IMR-90 (cell line): ENCODE measurements around the gene PIPOX. TPM values are rescaled to one million over a fixed set of nuclear protein-coding genes. Genes with fewer than 3 reads are reported as not detected.

Source experiments
- ATAC-seq: fragments of 200-7000 bp; cut with Tn5 transposase; 2 replicates; pipeline ENCODE4 v1.9.1; 2020; ENCODE audit warnings: low read depth, mild to moderate bottlenecking, moderate library complexity
- BruUV-seq: library from RNA; stranded (reverse); fragments of 400-500 nt; replicated peaks from 2 replicates; lab custom pipeline; 2021; lab: Mats Ljungman, UMichigan
- CTCF ChIA-PET: fragments of 300-600 bp; formaldehyde crosslinking; extraction: SDS; loops from one replicate; lab custom pipeline; 2021; ENCODE audit warnings: antibody characterized with exemption; lab: Yijun Ruan, JAX
- POLR2A ChIA-PET: fragments of 300-600 bp; sonication (Branson Sonifier 250); formaldehyde crosslinking; loops from one replicate; lab custom pipeline; 2022; ENCODE audit warnings: antibody characterized with exemption; ENCODE audit not compliant: unreplicated experiment; lab: Charles Lee
- DNase-seq: peaks from one replicate; pipeline ENCODE4 v3.0.0; 2013
- H2AFZ ChIP-seq: replicated peaks from 2 replicates; pipeline ENCODE3; 2013; ENCODE audit warnings: low read length, mild to moderate bottlenecking; ENCODE audit not compliant: poor library complexity
- H2AK5ac ChIP-seq: 2 replicates; pipeline ENCODE4 v1.6.1; 2013; ENCODE audit warnings: low read depth, low read length, inconsistent platforms
- H2AK9ac ChIP-seq: replicated peaks from 2 replicates; pipeline ENCODE3; 2013; ENCODE audit warnings: mild to moderate bottlenecking, low read depth, low read length, moderate library complexity; ENCODE audit not compliant: poor library complexity
- H2BK120ac ChIP-seq: 2 replicates; pipeline ENCODE4 v1.6.1; 2013; ENCODE audit warnings: low read depth, low read length, inconsistent platforms
- H2BK15ac ChIP-seq: 3 replicates; pipeline ENCODE4 v1.6.1; 2013; ENCODE audit warnings: low read depth, low read length, inconsistent platforms
- H2BK20ac ChIP-seq: 2 replicates; pipeline ENCODE4 v1.6.1; 2013; ENCODE audit warnings: low read depth, mild to moderate bottlenecking, inconsistent platforms, low read length, moderate library complexity
- H2BK5ac ChIP-seq: 2 replicates; pipeline ENCODE4 v1.6.1; 2013; ENCODE audit warnings: mild to moderate bottlenecking, low read depth, low read length, inconsistent platforms; ENCODE audit not compliant: poor library complexity, severe bottlenecking
- H3K14ac ChIP-seq: replicated peaks from 2 replicates; pipeline ENCODE4 v1.6.1; 2013; ENCODE audit warnings: low read depth, low read length, inconsistent platforms
- H3K18ac ChIP-seq: 2 replicates; pipeline ENCODE4 v1.6.1; 2013; ENCODE audit warnings: low read depth, low read length, control low read depth
- H3K23ac ChIP-seq: 2 replicates; pipeline ENCODE4 v1.6.1; 2013; ENCODE audit warnings: low read depth, low read length, inconsistent platforms
- H3K27ac ChIP-seq: 2 replicates; pipeline ENCODE4 v1.5.1; 2013; ENCODE audit warnings: mild to moderate bottlenecking, control low read depth, low read length; ENCODE audit not compliant: insufficient read depth
- H3K27me3 ChIP-seq: 2 replicates; pipeline ENCODE4 v1.6.1; 2013; ENCODE audit warnings: low read length; ENCODE audit not compliant: control insufficient read depth, insufficient read depth
- H3K36me3 ChIP-seq: 2 replicates; pipeline ENCODE4 v1.6.1; 2013; ENCODE audit warnings: low read length, mixed read lengths; ENCODE audit not compliant: control insufficient read depth, insufficient read depth
- H3K4ac ChIP-seq: 2 replicates; pipeline ENCODE4 v1.6.1; 2013; ENCODE audit warnings: low read depth, low read length, inconsistent platforms
- H3K4me1 ChIP-seq: 2 replicates; pipeline ENCODE4 v1.6.1; 2013; ENCODE audit warnings: low read length, mixed read lengths; ENCODE audit not compliant: control insufficient read depth, insufficient read depth
- H3K4me2 ChIP-seq: 2 replicates; pipeline ENCODE4 v1.6.1; 2013; ENCODE audit warnings: low read depth, mild to moderate bottlenecking, control low read depth, low read length, moderate library complexity
- H3K4me3 ChIP-seq: 2 replicates; pipeline ENCODE4 v1.5.1; 2013; ENCODE audit warnings: low read depth, mild to moderate bottlenecking, control low read depth, low read length, moderate library complexity; ENCODE audit not compliant: insufficient read depth
- H3K56ac ChIP-seq: 2 replicates; pipeline ENCODE4 v1.6.1; 2013; ENCODE audit warnings: low read length, inconsistent platforms; ENCODE audit not compliant: insufficient read depth; ENCODE audit errors: extremely low read depth
- H3K79me1 ChIP-seq, 2 experiments: 2 replicates each; pipeline ENCODE4 v1.6.1; 2013; ENCODE audit warnings: low read length in 2 of 2, inconsistent platforms in 1 of 2, low read depth in 1 of 2
- H3K9ac ChIP-seq: 2 replicates; pipeline ENCODE4 v1.6.1; 2013; ENCODE audit warnings: low read depth, low read length, control low read depth
- H3K9me1 ChIP-seq: 2 replicates; pipeline ENCODE4 v1.6.1; 2013; ENCODE audit warnings: low read length, inconsistent platforms; ENCODE audit not compliant: insufficient read depth
- H3K9me3 ChIP-seq: 2 replicates; pipeline ENCODE4 v1.6.1; 2013; ENCODE audit warnings: low read length; ENCODE audit not compliant: control insufficient read depth, insufficient read depth
- H4K20me1 ChIP-seq: 2 replicates; pipeline ENCODE4 v1.6.1; 2013; ENCODE audit warnings: low read length, inconsistent platforms; ENCODE audit not compliant: insufficient read depth
- H4K5ac ChIP-seq: 2 replicates; pipeline ENCODE4 v1.6.1; 2013; ENCODE audit warnings: mild to moderate bottlenecking, low read depth, low read length, control low read depth
- H4K8ac ChIP-seq, 2 experiments: 2 replicates each; pipeline ENCODE4 v1.6.1; 2013; ENCODE audit warnings: low read depth in 2 of 2, low read length in 2 of 2, control low read depth in 1 of 2, inconsistent platforms in 1 of 2
- H4K91ac ChIP-seq: 2 replicates; pipeline ENCODE4 v1.6.1; 2013; ENCODE audit warnings: low read depth, low read length, inconsistent platforms; ENCODE audit not compliant: insufficient read depth
- BHLHE40 ChIP-seq: fragments of 150-350 bp; IDR thresholded peaks from 2 replicates; pipeline ENCODE4 v1.6.1; 2016; ENCODE audit warnings: mild to moderate bottlenecking, low read depth, low read length
- CEBPB ChIP-seq: IDR thresholded peaks from 2 replicates; pipeline ENCODE4 v1.6.1; 2012; ENCODE audit warnings: low read depth, low read length, improper control_type of control experiment
- CHD1 ChIP-seq: IDR thresholded peaks from 2 replicates; pipeline ENCODE4 v1.6.1; 2012; ENCODE audit warnings: low read depth, low read length, improper control_type of control experiment
- FOS ChIP-seq: fragments of 150-350 bp; IDR thresholded peaks from 2 replicates; pipeline ENCODE4 v1.6.1; 2016; ENCODE audit warnings: low read depth, low read length
- MAFK ChIP-seq: IDR thresholded peaks from 2 replicates; pipeline ENCODE4 v1.6.1; 2012; ENCODE audit warnings: low read depth, low read length, improper control_type of control experiment
- NFE2L2 ChIP-seq: fragments of 150-350 bp; IDR thresholded peaks from 2 replicates; pipeline ENCODE4 v1.6.1; 2016; ENCODE audit warnings: low read depth, mild to moderate bottlenecking, low read length
- POLR2A ChIP-seq: IDR thresholded peaks from 2 replicates; pipeline ENCODE4 v1.6.1; 2012; ENCODE audit warnings: mild to moderate bottlenecking, low read depth, low read length
- RAD21 ChIP-seq: IDR thresholded peaks from 2 replicates; pipeline ENCODE4 v1.6.1; 2012; ENCODE audit warnings: low read length, improper control_type of control experiment
- RCOR1 ChIP-seq: IDR thresholded peaks from 2 replicates; pipeline ENCODE4 v1.6.1; 2012; ENCODE audit warnings: mild to moderate bottlenecking, low read length, improper control_type of control experiment; ENCODE audit not compliant: insufficient replicate concordance
- RFX5 ChIP-seq: IDR thresholded peaks from 2 replicates; pipeline ENCODE4 v1.8.0; 2012; ENCODE audit warnings: low read depth, mild to moderate bottlenecking, low read length, moderate library complexity
- SMC3 ChIP-seq: fragments of 150-350 bp; IDR thresholded peaks from 2 replicates; pipeline ENCODE4 v1.6.1; 2016; ENCODE audit warnings: low read depth, mild to moderate bottlenecking, antibody characterized with exemption, low read length, moderate library complexity
- WGBS, 2 experiments: methylation state at CpG; one replicate each; pipeline versions ENCODE4 v1.1.5 to v1.1.7; 2013; ENCODE audit warnings: missing lambda C conversion rate in 2 of 2; ENCODE audit not compliant: insufficient read length in 1 of 2; ENCODE audit errors: extremely low coverage in 2 of 2; 5-methylcytosine and 5-hydroxymethylcytosine counted together
- dilution Hi-C: fragments of 300-500 bp; cut with HindIII; formaldehyde crosslinking; loops from one replicate; pipeline ENCODE4 v1.14.3; 2018; ENCODE audit warnings: low sequenced_read_pairs; ENCODE audit not compliant: unreplicated experiment
- in situ Hi-C: fragments of 300-500 bp; cut with MboI; formaldehyde crosslinking; loops from 3 replicates; pipeline ENCODE4 v1.14.3; 2019; ENCODE audit warnings: low sequenced_read_pairs, inconsistent platforms, mixed read lengths
- intact Hi-C: fragments of 100-400 bp; cut with micrococcal nuclease; formaldehyde crosslinking; loops from 2 replicates; pipeline ENCODE4 v1.10.0; 2022
- polyA plus RNA-seq, 3 experiments: library from polyadenylated mRNA; depleted of rRNA; stranded (reverse); fragments of >200 nt; gene quantifications; 2 replicates each; pipeline ENCODE4 v1.2.3, GENCODE V29; 2012; ENCODE audit warnings: low replicate concordance in 1 of 3
- total RNA-seq: library from RNA; depleted of rRNA; stranded (reverse); fragments of >200 nt; gene quantifications from 2 replicates; pipeline ENCODE4 v1.2.3, GENCODE V29; 2012
- TF ChIP-seq, protein P1 (sequence below): conservative IDR thresholded peaks from 2 replicates; pipeline ENCODE4 v1.5.1; 2012; ENCODE audit warnings: mild to moderate bottlenecking, low read depth, low read length, improper control_type of control experiment

The PIPOX gene
- total and polyA plus RNA-seq, 2 of the 4 experiments (the other 2 are of a cell fraction): 0.43 to 1.3 TPM

DNA sequence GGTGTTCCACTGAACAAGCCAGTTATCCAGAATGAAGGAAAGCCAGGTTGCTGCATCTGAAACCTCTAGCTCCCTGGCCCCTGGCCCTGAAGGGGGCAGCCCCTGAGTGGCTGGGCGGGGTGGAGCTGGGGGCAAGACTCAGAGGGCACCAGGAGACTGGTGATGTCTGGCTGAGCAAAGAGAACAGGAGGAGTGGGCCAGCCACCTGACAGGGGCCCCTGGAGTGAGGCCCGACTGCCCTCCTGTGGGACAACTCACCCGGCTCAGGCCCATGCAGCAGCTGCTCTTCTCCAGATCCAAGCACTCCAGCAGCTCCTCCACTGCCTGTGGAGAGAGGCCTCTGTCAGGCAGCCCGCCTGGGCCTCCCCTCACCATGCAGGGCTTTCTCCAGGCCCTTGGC, 60.4 kb downstream of the PIPOX start:
- H3K4me1 ChIP-seq: peaks cover 4% of the 10 kb centered on the region
- H3K27ac ChIP-seq: no peak overlapping the region
- in situ Hi-C loops (loop anchor here (10.0 kb wide), 2 partner anchors 59 to 369 kb away; partner anchors contain the start of gene PIPOX), intact Hi-C loops (no loop called here), dilution Hi-C loops (no loop called here)
- no peaks in the 10 kb centered on the region for H3K27me3 ChIP-seq
- POLR2A ChIA-PET: no interaction called here
- H3K79me1 ChIP-seq: no peaks in the 10 kb centered on the region
- no peak overlapping the region for H3K23ac ChIP-seq
- no peak overlapping the region for H2AK9ac ChIP-seq
- CTCF ChIA-PET: no interaction called here
- no peaks in the 10 kb centered on the region for H3K9me1 ChIP-seq
- no peak overlapping the region for H3K4me3 ChIP-seq
- DNase-seq: no peak
- TF ChIP-seq CHD1: no peak
- TF ChIP-seq, protein P1, sequence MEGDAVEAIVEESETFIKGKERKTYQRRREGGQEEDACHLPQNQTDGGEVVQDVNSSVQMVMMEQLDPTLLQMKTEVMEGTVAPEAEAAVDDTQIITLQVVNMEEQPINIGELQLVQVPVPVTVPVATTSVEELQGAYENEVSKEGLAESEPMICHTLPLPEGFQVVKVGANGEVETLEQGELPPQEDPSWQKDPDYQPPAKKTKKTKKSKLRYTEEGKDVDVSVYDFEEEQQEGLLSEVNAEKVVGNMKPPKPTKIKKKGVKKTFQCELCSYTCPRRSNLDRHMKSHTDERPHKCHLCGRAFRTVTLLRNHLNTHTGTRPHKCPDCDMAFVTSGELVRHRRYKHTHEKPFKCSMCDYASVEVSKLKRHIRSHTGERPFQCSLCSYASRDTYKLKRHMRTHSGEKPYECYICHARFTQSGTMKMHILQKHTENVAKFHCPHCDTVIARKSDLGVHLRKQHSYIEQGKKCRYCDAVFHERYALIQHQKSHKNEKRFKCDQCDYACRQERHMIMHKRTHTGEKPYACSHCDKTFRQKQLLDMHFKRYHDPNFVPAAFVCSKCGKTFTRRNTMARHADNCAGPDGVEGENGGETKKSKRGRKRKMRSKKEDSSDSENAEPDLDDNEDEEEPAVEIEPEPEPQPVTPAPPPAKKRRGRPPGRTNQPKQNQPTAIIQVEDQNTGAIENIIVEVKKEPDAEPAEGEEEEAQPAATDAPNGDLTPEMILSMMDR: no peak
- no peak for TF ChIP-seq RCOR1
- no peak for TF ChIP-seq NFE2L2
- no peak for TF ChIP-seq BHLHE40
- no peak for TF ChIP-seq POLR2A
- no peak for TF ChIP-seq FOS
- TF ChIP-seq MAFK: no peak
- no peak for TF ChIP-seq RFX5
- no peak for TF ChIP-seq CEBPB
- TF ChIP-seq RAD21: no peak
- no peak for TF ChIP-seq SMC3
- no peak overlapping the region for H2BK15ac ChIP-seq
- H2BK20ac ChIP-seq: no peak overlapping the region
- peaks cover 49% of the 10 kb centered on the region for H3K36me3 ChIP-seq
- H3K9ac ChIP-seq: no peak overlapping the region
- no peak overlapping the region for H3K18ac ChIP-seq
- no peak for ATAC-seq
- H4K91ac ChIP-seq: no peak overlapping the region
- no CpG with 5 or more reads among the region's 4 CpGs for WGBS, 2 experiments
- no peak overlapping the region for H2AFZ ChIP-seq
- no peak overlapping the region for H3K4ac ChIP-seq
- H2BK120ac ChIP-seq: no peak overlapping the region
- H4K20me1 ChIP-seq: no peaks in the 10 kb centered on the region
- no peak overlapping the region for H2BK5ac ChIP-seq
- no peak overlapping the region for H3K14ac ChIP-seq
- no peak overlapping the region for H2AK5ac ChIP-seq
- H4K8ac ChIP-seq: no peak overlapping the region
- H4K5ac ChIP-seq: no peak overlapping the region
- H3K4me2 ChIP-seq: no peak overlapping the region
- H3K9me3 ChIP-seq: no peaks in the 10 kb centered on the region
- BruUV-seq: no TSS peak
- H3K56ac ChIP-seq: no peak overlapping the region
